Testis (tissue), 2 donors: ENCODE measurements around the gene CCND3.

ENCODE experiments used
- POLR2A ChIP-seq: fragments of 450-650 bp; IDR thresholded peaks from one replicate; pipeline ENCODE4 v1.6.1; 2017; ENCODE audit warnings: antibody characterized with exemption, mild to moderate bottlenecking, moderate library complexity
- TF ChIP-seq, protein P1 (sequence below), 3 experiments: fragments of 450-650 bp in 2 of 3; fragments of 200-600 bp in 1 of 3; sonication (generic) in 1 of 3; IDR thresholded peaks; one replicate each; pipeline ENCODE4 v1.5.1; 2016 to 2019; ENCODE audit warnings: antibody characterized with exemption in 3 of 3, mild to moderate bottlenecking in 2 of 3, moderate library complexity in 1 of 3

DNA sequence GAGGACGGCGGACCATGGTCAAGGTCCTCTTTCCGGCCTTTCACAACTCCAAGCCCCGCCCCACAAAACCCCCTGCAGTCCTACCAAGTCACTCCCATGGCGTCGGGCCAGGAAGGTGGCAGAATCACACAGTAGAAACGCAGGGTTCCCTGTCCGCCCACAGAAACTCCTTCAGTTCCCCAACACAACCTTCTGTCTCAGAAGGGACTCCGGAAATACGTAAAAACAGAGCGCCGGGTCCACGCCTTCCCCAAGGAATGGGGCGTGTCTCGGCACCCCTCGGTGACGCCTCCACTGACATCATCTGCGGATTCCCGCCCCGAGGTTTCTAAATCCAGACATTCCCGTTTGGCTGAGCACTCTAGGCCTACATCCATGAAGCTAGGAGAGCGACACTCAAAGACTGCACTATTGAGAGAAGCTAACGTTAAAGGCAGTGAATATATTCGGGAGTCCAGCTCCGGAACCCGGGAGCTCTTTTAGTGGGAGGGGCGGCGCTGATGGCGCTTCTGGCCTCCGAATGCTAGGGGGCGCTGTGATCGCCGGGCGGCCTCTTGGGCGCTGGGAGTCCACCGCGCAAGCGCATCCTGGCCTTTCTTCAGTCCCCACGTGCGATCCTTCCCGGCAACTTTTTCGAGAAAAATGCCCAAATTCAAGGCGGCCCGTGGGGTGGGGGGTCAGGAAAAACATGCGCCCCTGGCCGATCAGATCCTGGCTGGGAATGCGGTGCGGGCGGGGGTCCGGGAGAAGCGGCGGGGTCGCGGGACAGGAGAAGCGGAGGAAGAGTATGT is 20.5 kb downstream of the CCND3 start, which contains the start of the genes BYSL and MED20:
- TF ChIP-seq, protein P1, sequence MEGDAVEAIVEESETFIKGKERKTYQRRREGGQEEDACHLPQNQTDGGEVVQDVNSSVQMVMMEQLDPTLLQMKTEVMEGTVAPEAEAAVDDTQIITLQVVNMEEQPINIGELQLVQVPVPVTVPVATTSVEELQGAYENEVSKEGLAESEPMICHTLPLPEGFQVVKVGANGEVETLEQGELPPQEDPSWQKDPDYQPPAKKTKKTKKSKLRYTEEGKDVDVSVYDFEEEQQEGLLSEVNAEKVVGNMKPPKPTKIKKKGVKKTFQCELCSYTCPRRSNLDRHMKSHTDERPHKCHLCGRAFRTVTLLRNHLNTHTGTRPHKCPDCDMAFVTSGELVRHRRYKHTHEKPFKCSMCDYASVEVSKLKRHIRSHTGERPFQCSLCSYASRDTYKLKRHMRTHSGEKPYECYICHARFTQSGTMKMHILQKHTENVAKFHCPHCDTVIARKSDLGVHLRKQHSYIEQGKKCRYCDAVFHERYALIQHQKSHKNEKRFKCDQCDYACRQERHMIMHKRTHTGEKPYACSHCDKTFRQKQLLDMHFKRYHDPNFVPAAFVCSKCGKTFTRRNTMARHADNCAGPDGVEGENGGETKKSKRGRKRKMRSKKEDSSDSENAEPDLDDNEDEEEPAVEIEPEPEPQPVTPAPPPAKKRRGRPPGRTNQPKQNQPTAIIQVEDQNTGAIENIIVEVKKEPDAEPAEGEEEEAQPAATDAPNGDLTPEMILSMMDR (IDR thresholded peaks at IDR 0.05), result peak; percentile 98
- TF ChIP-seq POLR2A, result no peak
